CD4-positive, alpha-beta T cell (primary cell): ENCODE measurements around the gene NELFB. TPM values are rescaled to one million over a fixed set of nuclear protein-coding genes. Genes with fewer than 3 reads are reported as not detected.

Experiments
- ATAC-seq: fragments of 200-7000 bp; cut with Tn5 transposase; one replicate; pipeline ENCODE4 v1.10.0; 2022; ENCODE audit warnings: mild to moderate bottlenecking; ENCODE audit not compliant: poor library complexity
- CTCF ChIA-PET: fragments of 350-600 bp; sonication (Branson Sonifier 250); formaldehyde crosslinking; loops from one replicate; lab custom pipeline; 2021; ENCODE audit warnings: antibody characterized with exemption, inconsistent platforms; lab: Charles Lee
- POLR2A ChIA-PET: fragments of 350-600 bp; sonication (Branson Sonifier 250); formaldehyde crosslinking; loops from one replicate; lab custom pipeline; 2021; ENCODE audit warnings: antibody characterized with exemption, inconsistent platforms; lab: Charles Lee
- DNase-seq, 14 experiments: peaks; one replicate each; pipeline ENCODE4 v3.0.0-alpha.2; 2013 to 2020; ENCODE audit warnings: mixed read lengths in 2 of 14
- H3K27ac ChIP-seq, 2 donors: one replicate each; pipeline versions ENCODE4 v1.5.1 to v1.7.0; 2013; ENCODE audit warnings: low read length in 2 of 2, low read depth in 1 of 2, mild to moderate bottlenecking in 1 of 2
- H3K27me3 ChIP-seq, 2 experiments: 1 replicate in 1 of 2; 2 replicates in 1 of 2; pipeline versions ENCODE4 v1.6.1 to v1.7.0; 2013; ENCODE audit warnings: low read length in 2 of 2, control low read depth in 1 of 2, mild to moderate bottlenecking in 1 of 2, moderate library complexity in 1 of 2; ENCODE audit not compliant: insufficient read depth in 2 of 2, control insufficient read depth in 1 of 2
- H3K36me3 ChIP-seq: one replicate; pipeline ENCODE4 v1.6.1; 2013; ENCODE audit warnings: low read length, control low read depth; ENCODE audit not compliant: insufficient read depth
- H3K4me1 ChIP-seq: one replicate; pipeline ENCODE4 v1.6.1; 2013; ENCODE audit warnings: low read length, control low read depth; ENCODE audit not compliant: insufficient read depth
- H3K4me3 ChIP-seq: one replicate; pipeline ENCODE4 v1.5.1; 2013; ENCODE audit warnings: mild to moderate bottlenecking, low read length, moderate library complexity
- H3K9me3 ChIP-seq, 2 experiments: 1 replicate in 1 of 2; 2 replicates in 1 of 2; pipeline versions ENCODE4 v1.6.1 to v1.7.0; 2013; ENCODE audit warnings: low read length in 2 of 2, mild to moderate bottlenecking in 2 of 2, control low read depth in 1 of 2, moderate library complexity in 1 of 2; ENCODE audit not compliant: control insufficient read depth in 1 of 2, insufficient read depth in 1 of 2
- H3K27ac Mint-ChIP-seq: one replicate; pipeline ENCODE4 v1.8.0; 2020; ENCODE audit warnings: mixed read lengths
- H3K27me3 Mint-ChIP-seq: one replicate; pipeline ENCODE4 v1.8.0; 2021; ENCODE audit warnings: mixed read lengths
- H3K36me3 Mint-ChIP-seq: one replicate; pipeline ENCODE4 v1.8.0; 2021; ENCODE audit warnings: low read depth, mixed read lengths
- H3K4me1 Mint-ChIP-seq: one replicate; pipeline ENCODE4 v1.8.0; 2021; ENCODE audit warnings: low read depth, mixed read lengths
- H3K4me3 Mint-ChIP-seq: one replicate; pipeline ENCODE4 v1.8.0; 2020; ENCODE audit warnings: mild to moderate bottlenecking, mixed read lengths
- H3K9me3 Mint-ChIP-seq: one replicate; pipeline ENCODE4 v1.8.0; 2020; ENCODE audit warnings: mixed read lengths
- CTCF ChIP-seq: fragments of 200-600 bp; IDR thresholded peaks from one replicate; pipeline ENCODE4 v1.8.0; 2022; ENCODE audit warnings: antibody characterized with exemption, mild to moderate bottlenecking
- intact Hi-C, 2 experiments: fragments of 100-400 bp; cut with DNase I in 1 of 2; cut with micrococcal nuclease in 1 of 2; formaldehyde crosslinking; loops; one replicate each; pipeline versions ENCODE4 v1.15.1 to v1.9.0; 2023 to 2025; cut with DNase I, micrococcal nuclease
- total RNA-seq, 174 experiments: library from RNA in 2 of 174; stranded (reverse) in 2 of 174; gene quantifications; one replicate each; pipeline ENCODE4 v1.2.3 and lab custom pipeline; 2021 to 2026

The NELFB gene
- total RNA-seq, 2 experiments from 2014 or later, result 20.7 to 21.2 TPM

DNA sequence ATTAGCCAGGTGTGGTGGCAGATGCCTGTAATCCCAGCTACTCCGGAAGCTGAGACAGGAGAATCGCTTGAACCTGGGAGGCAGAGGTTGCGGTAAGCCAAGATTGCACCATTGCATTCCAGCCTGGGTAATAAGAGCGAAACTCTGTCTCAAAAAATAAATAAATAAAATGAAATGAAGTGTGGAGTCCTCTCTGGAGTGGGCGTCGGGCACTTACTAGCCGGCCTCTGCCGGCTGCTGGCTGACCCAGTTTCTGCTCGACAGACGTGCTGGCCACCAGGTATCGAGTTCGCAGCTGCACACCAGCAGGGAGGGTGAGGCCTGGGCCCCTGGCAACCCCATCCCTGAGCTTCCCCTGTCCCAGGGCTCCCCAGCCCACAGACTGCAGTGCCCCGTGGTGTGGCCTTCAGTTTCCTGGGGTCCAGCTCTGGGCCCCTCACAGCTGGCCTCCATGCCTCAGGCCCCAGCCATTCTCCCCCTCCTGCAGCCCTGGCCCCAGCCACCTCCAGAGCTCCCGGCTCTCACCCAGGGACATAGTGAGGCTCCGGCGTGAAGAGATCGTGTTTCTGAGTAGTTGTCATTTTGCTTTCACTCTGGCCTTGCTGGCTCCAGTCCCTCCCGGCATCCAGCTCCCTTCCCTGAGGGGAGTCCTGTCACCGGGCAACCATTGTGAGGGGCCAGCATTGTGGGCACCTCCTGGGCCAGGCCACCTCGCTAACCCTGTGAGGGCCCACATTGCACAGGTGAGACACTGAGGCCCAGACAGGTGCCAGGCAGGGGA lies 7.8 kb upstream of the NELFB start:
- no peak for TF ChIP-seq CTCF
- no peaks in the 10 kb centered on the region for H3K27me3 ChIP-seq
- H3K4me3 Mint-ChIP-seq, result peak overlapping the region; percentile 15
- no peak for ATAC-seq
- no peak overlapping the region for H3K27ac Mint-ChIP-seq
- H3K27me3 Mint-ChIP-seq, result no peaks in the 10 kb centered on the region
- peaks cover 15% of the 10 kb centered on the region for H3K36me3 ChIP-seq
- peaks cover 5% of the 10 kb centered on the region for H3K4me1 Mint-ChIP-seq
- H3K9me3 ChIP-seq, result no peaks in the 10 kb centered on the region
- DNase-seq, result peak in 1 of 14 experiments; percentile 4
- H3K36me3 Mint-ChIP-seq, result peaks cover 14% of the 10 kb centered on the region
- H3K4me3 ChIP-seq, result no peak overlapping the region
- ChIA-PET POLR2A (no interaction called here), CTCF (no interaction called here)
- no peaks in the 10 kb centered on the region for H3K9me3 Mint-ChIP-seq
- no peak overlapping the region for H3K27ac ChIP-seq
- intact Hi-C loops, result no loop called here
- H3K4me1 ChIP-seq, result peaks cover 13% of the 10 kb centered on the region

GRCh38 chr9:137247916-137248175 lies 7.3 kb upstream of the NELFB start:
- CTCF ChIA-PET, result no interaction called here
- Mint-ChIP-seq H3K4me3 (no peak overlapping the region), H3K4me1 (no peaks in the 10 kb centered on the region), H3K27ac (no peak overlapping the region), H3K36me3 (peaks cover 9% of the 10 kb centered on the region), H3K9me3 (no peaks in the 10 kb centered on the region), H3K27me3 (no peaks in the 10 kb centered on the region)
- H3K4me1 ChIP-seq, result peaks cover 7% of the 10 kb centered on the region
- H3K4me3 ChIP-seq, result no peak overlapping the region
- intact Hi-C loops, result no loop called here
- TF ChIP-seq CTCF, result no peak
- ATAC-seq (no peak), DNase-seq (no peak)
- no peaks in the 10 kb centered on the region for H3K9me3 ChIP-seq
- no peaks in the 10 kb centered on the region for H3K27me3 ChIP-seq
- no peak overlapping the region for H3K27ac ChIP-seq
- POLR2A ChIA-PET, result no interaction called here
- peaks cover 10% of the 10 kb centered on the region for H3K36me3 ChIP-seq

DNA sequence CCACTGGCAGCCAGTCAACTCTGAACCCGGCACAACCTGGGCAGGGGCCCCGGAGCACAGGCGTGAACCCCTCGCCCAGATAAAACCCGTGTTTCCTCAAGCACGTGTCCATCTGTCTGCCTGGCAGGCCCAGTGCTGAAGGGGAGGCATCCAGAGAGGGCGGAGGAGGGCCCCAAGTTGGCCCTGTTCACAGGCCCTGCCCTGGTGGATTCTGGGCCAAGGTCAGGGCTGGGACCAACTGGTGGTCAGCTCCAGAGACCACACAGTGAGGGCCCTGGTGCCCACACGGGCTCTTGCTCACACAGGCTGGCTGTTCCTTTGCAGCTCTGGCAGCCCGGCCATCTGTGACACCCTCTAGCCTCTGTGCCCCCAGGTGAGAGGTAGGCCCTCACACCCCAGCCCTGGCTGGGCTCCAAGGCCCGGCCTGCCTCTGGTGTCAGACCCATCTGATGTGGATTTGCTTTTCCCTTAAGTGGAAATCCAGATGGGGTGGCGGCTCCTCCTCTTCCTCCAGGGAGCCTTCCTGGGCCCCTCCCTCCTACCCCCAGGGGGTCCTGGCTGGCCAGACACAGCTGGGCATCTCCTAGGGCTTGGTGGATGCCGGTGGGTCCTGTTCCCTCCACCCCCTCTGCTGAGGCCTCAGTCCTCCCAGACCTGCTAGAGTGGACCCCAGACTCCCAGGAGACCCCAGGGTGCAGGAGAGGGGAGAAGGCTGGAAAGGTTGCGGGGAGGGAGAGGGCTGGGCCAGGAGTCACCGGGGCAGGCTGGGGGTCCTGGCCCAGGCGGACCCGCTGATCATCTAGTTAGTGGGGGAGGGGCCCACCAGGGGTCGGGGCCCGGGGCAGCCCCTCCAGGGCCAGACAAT lies 4.6 kb upstream of the NELFB start:
- Histone ChIP-seq H3K4me3 (no peak overlapping the region), H3K4me1 (peaks cover 10% of the 10 kb centered on the region), H3K36me3 (no peaks in the 10 kb centered on the region), H3K9me3 (no peaks in the 10 kb centered on the region), H3K27me3 (no peaks in the 10 kb centered on the region), H3K27ac (no peak overlapping the region)
- H3K27me3 Mint-ChIP-seq, result no peaks in the 10 kb centered on the region
- H3K4me1 Mint-ChIP-seq, result peaks cover 4% of the 10 kb centered on the region
- no peak overlapping the region for H3K4me3 Mint-ChIP-seq
- POLR2A ChIA-PET, result interaction anchor here (0.8 kb wide), 1 partner anchor 10 kb away, joined by 3 read pairs; the partner anchor contains the start of gene TUBB4B
- CTCF ChIA-PET, result interaction anchor here (1.0 kb wide), 1 partner anchor 14 kb away, joined by 3 read pairs; no protein-coding TSS in a partner anchor
- TF ChIP-seq CTCF, result no peak
- intact Hi-C loops, result no loop called here
- H3K27ac Mint-ChIP-seq, result no peak overlapping the region
- no peaks in the 10 kb centered on the region for H3K9me3 Mint-ChIP-seq
- ATAC-seq (no peak), DNase-seq (peak in 2 of 14 experiments; percentile 4 to 23)
- no peaks in the 10 kb centered on the region for H3K36me3 Mint-ChIP-seq
